AG10803 (cell line): Measurements from ENCODE around the gene SLC47A1.
A peak's percentile ranks its signal among the peaks of the same experiment; 100 is the strongest.

Experiments used
- DNase-seq: peaks from one replicate; pipeline ENCODE4 v3.0.0; 2010; ENCODE audit warnings: low read depth
- H3K4me3 ChIP-seq: 2 replicates; pipeline ENCODE4 v1.5.1; 2011; ENCODE audit warnings: mild to moderate bottlenecking, low read length, control low read depth
- CTCF ChIP-seq: conservative IDR thresholded peaks from 2 replicates; pipeline ENCODE4 v1.5.1; 2011; ENCODE audit warnings: mild to moderate bottlenecking, low read length, control low read depth, inconsistent platforms

The SLC47A1 gene

GRCh38 chr17:19533718-19534561 is at the start of gene SLC47A1:
Gene SLC47A1, plus strand, starts transcription at chr17:19533854. Its CDS starts 86 bp downstream, at chr17:19533940.
- no peak for DNase-seq
- TF ChIP-seq CTCF, result no peak
- peak within 1 kb of the TSS; percentile 31 for H3K4me3 ChIP-seq

- DNase-seq, result no peak
- TF ChIP-seq CTCF, result no peak
- no peak overlapping the region for H3K4me3 ChIP-seq
Observed at GRCh38 chr17:19485800-19486340, 47.8 kb upstream of the SLC47A1 start.

- no peak for TF ChIP-seq CTCF
- no peak for DNase-seq
- H3K4me3 ChIP-seq, result no peak overlapping the region
Observed at GRCh38 chr17:19486351-19487023, 47.2 kb upstream of the SLC47A1 start.

GRCh38 chr17:19487024-19487600 is 46.5 kb upstream of the SLC47A1 start:
- no peak for DNase-seq
- no peak overlapping the region for H3K4me3 ChIP-seq
- TF ChIP-seq CTCF, result no peak

- no peak for DNase-seq
- no peak overlapping the region for H3K4me3 ChIP-seq
Observed at GRCh38 chr17:19492141-19492540, 41.5 kb upstream of the SLC47A1 start.

More at GRCh38 chr17:19492141-19492540, 41.5 kb upstream of the SLC47A1 start:
- TF ChIP-seq CTCF, result no peak
